ENCODE data around the gene SEMA3B. TPM values are rescaled to one million over a fixed set of nuclear protein-coding genes. Genes with fewer than 3 reads are reported as not detected.

Gene SEMA3B
- total RNA-seq, 1 experiment from 2014 or later, result 7.6 TPM

- TF ChIP-seq, protein P1, sequence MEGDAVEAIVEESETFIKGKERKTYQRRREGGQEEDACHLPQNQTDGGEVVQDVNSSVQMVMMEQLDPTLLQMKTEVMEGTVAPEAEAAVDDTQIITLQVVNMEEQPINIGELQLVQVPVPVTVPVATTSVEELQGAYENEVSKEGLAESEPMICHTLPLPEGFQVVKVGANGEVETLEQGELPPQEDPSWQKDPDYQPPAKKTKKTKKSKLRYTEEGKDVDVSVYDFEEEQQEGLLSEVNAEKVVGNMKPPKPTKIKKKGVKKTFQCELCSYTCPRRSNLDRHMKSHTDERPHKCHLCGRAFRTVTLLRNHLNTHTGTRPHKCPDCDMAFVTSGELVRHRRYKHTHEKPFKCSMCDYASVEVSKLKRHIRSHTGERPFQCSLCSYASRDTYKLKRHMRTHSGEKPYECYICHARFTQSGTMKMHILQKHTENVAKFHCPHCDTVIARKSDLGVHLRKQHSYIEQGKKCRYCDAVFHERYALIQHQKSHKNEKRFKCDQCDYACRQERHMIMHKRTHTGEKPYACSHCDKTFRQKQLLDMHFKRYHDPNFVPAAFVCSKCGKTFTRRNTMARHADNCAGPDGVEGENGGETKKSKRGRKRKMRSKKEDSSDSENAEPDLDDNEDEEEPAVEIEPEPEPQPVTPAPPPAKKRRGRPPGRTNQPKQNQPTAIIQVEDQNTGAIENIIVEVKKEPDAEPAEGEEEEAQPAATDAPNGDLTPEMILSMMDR (IDR thresholded peaks at IDR 0.05; ENCODE audit: unreplicated experiment), result no peak
- Mint-ChIP-seq H3K36me3 (ENCODE audit: insufficient read depth, unreplicated experiment) (peaks cover 5% of the 10 kb centered on the region), H3K4me3 (ENCODE audit: unreplicated experiment) (no peak overlapping the region), H3K9me3 (ENCODE audit: unreplicated experiment) (no peaks in the 10 kb centered on the region), H3K27ac (ENCODE audit: low read depth, unreplicated experiment) (no peak overlapping the region), H3K4me1 (ENCODE audit: insufficient read depth, unreplicated experiment) (peaks cover 34% of the 10 kb centered on the region), H3K27me3 (ENCODE audit: insufficient read depth, unreplicated experiment) (no peaks in the 10 kb centered on the region)
- intact Hi-C loops (cut with micrococcal nuclease), result no loop called here
- CTCF ChIA-PET, result interaction anchor here (0.6 to 1.6 kb wide), 5 partner anchors 16 to 179 kb away, joined by 3 to 12 read pairs (median 3); no protein-coding TSS in a partner anchor
- BruUV-seq (replicated peaks), result no TSS peak
- DNase-seq (ENCODE audit: unreplicated experiment), result no peak
- POLR2A ChIA-PET, result interaction anchor here (0.6 to 0.8 kb wide), 3 partner anchors 16 to 60 kb away, joined by 3 to 5 read pairs (median 4); no protein-coding TSS in a partner anchor
These were observed 1.6 kb upstream of the SEMA3B start for GRCh38 chr3:50267280-50267913.

GRCh38 chr3:50268276-50268675 lies 671 bp upstream of the SEMA3B start:
- no peak overlapping the region for H3K27ac Mint-ChIP-seq (ENCODE audit: low read depth, unreplicated experiment)
- ChIA-PET CTCF (interaction anchor here (0.6 to 4.7 kb wide), 3 partner anchors 22 to 179 kb away, joined by 3 to 19 read pairs (median 8); no protein-coding TSS in a partner anchor), POLR2A (no interaction called here)
- no peak for DNase-seq (ENCODE audit: unreplicated experiment)
- BruUV-seq (replicated peaks), result no TSS peak
- intact Hi-C loops (cut with micrococcal nuclease), result no loop called here
- H3K4me1 Mint-ChIP-seq (ENCODE audit: insufficient read depth, unreplicated experiment), result peaks cover 39% of the 10 kb centered on the region
- TF ChIP-seq, protein P1 (IDR thresholded peaks at IDR 0.05; ENCODE audit: unreplicated experiment), result no peak
- H3K4me3 Mint-ChIP-seq (ENCODE audit: unreplicated experiment), result peak overlapping the region; percentile 34
- no peaks in the 10 kb centered on the region for H3K27me3 Mint-ChIP-seq (ENCODE audit: insufficient read depth, unreplicated experiment)
- H3K36me3 Mint-ChIP-seq (ENCODE audit: insufficient read depth, unreplicated experiment), result peaks cover 5% of the 10 kb centered on the region
- H3K9me3 Mint-ChIP-seq (ENCODE audit: unreplicated experiment), result no peaks in the 10 kb centered on the region

GRCh38 chr3:50269460-50269859 lies 513 bp downstream of the SEMA3B start:
- peaks cover 44% of the 10 kb centered on the region for H3K4me1 Mint-ChIP-seq (ENCODE audit: insufficient read depth, unreplicated experiment)
- H3K27me3 Mint-ChIP-seq (ENCODE audit: insufficient read depth, unreplicated experiment), result no peaks in the 10 kb centered on the region
- no peaks in the 10 kb centered on the region for H3K9me3 Mint-ChIP-seq (ENCODE audit: unreplicated experiment)
- ChIA-PET CTCF (interaction anchor here (0.6 to 5.0 kb wide), 12 partner anchors 9 to 157 kb away, joined by 3 to 50 read pairs (median 5); no protein-coding TSS in a partner anchor), POLR2A (interaction anchor here (0.6 to 3.9 kb wide), 9 partner anchors 9 to 1697 kb away, joined by 3 to 16 read pairs (median 4); partner anchors contain the start of gene TUSC2)
- peaks cover 5% of the 10 kb centered on the region for H3K36me3 Mint-ChIP-seq (ENCODE audit: insufficient read depth, unreplicated experiment)
- H3K27ac Mint-ChIP-seq (ENCODE audit: low read depth, unreplicated experiment), result no peak overlapping the region
- TF ChIP-seq, protein P1 (IDR thresholded peaks at IDR 0.05; ENCODE audit: unreplicated experiment), result no peak
- intact Hi-C loops (cut with micrococcal nuclease), result no loop called here
- no peak for DNase-seq (ENCODE audit: unreplicated experiment)
- H3K4me3 Mint-ChIP-seq (ENCODE audit: unreplicated experiment), result peak overlapping the region; percentile 34
- no TSS peak for BruUV-seq (replicated peaks)

DNA sequence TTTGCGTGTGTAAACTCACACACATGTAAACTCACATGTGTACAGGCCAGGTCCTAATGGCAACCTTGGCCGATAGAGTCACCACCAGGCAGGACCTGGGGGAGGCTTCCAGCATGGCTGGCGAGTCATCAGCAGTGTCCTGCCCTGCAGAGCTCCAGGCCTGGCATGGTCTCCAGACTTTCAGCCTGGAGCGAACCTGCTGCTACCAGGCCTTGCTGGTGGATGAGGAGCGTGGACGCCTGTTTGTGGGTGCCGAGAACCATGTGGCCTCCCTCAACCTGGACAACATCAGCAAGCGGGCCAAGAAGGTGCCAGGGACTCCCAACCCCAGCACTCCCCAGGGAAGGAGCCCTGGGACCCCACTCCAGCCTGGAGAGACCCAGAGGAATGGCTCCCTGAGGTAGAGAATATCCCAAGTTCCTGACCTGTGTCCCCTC lies 1.0 kb downstream of the SEMA3B start:
- TF ChIP-seq, protein P1 (IDR thresholded peaks at IDR 0.05; ENCODE audit: unreplicated experiment), result no peak
- Mint-ChIP-seq H3K4me1 (ENCODE audit: insufficient read depth, unreplicated experiment) (peaks cover 48% of the 10 kb centered on the region), H3K4me3 (ENCODE audit: unreplicated experiment) (peak overlapping the region; percentile 25), H3K36me3 (ENCODE audit: insufficient read depth, unreplicated experiment) (peaks cover 5% of the 10 kb centered on the region), H3K27ac (ENCODE audit: low read depth, unreplicated experiment) (peak overlapping the region; percentile 35), H3K9me3 (ENCODE audit: unreplicated experiment) (no peaks in the 10 kb centered on the region), H3K27me3 (ENCODE audit: insufficient read depth, unreplicated experiment) (no peaks in the 10 kb centered on the region)
- intact Hi-C loops (cut with micrococcal nuclease), result loop anchor here (5.0 kb wide), 1 partner anchor 148 kb away; no protein-coding TSS in a partner anchor
- POLR2A ChIA-PET, result interaction anchor here (0.5 to 3.9 kb wide), 10 partner anchors 10 to 1697 kb away, joined by 3 to 16 read pairs (median 4); partner anchors contain the start of gene TUSC2
- DNase-seq (ENCODE audit: unreplicated experiment), result peak; percentile 62
- BruUV-seq (replicated peaks), result no TSS peak
- CTCF ChIA-PET, result interaction anchor here (0.6 to 5.0 kb wide), 12 partner anchors 10 to 149 kb away, joined by 3 to 50 read pairs (median 6); no protein-coding TSS in a partner anchor

All from MCF 10A (cell line).